Right lobe of liver (tissue), 6 donors: ENCODE measurements around the gene BCKDHA. TPM values are rescaled to one million over a fixed set of nuclear protein-coding genes. Genes with fewer than 3 reads are reported as not detected.

ENCODE experiments used
- ATAC-seq, 4 donors: fragments of 200-7000 bp; cut with Tn5 transposase; one replicate each; pipeline ENCODE4 v1.9.1; 2020; ENCODE audit warnings: mild to moderate bottlenecking in 4 of 4, moderate library complexity in 4 of 4
- DNase-seq, 3 donors: peaks; one replicate each; pipeline ENCODE4 v3.0.0-alpha.2; 2020
- H3K27ac ChIP-seq, 3 donors: fragments of 200-600 bp; one replicate each; pipeline ENCODE4 v1.8.0; 2022
- H3K27me3 ChIP-seq, 2 donors: fragments of 200-600 bp; one replicate each; pipeline ENCODE4 v1.8.0; 2022
- H3K36me3 ChIP-seq, 4 donors: fragments of 200-600 bp; sonication (generic) in 1 of 4; one replicate each; pipeline versions ENCODE4 v1.5.1 to v1.8.0; 2017 to 2022; ENCODE audit warnings: control low read depth in 1 of 4
- H3K4me1 ChIP-seq, 4 donors: fragments of 200-600 bp; sonication (generic) in 1 of 4; one replicate each; pipeline versions ENCODE4 v1.5.1 to v1.8.0; 2017 to 2022; ENCODE audit warnings: control low read depth in 1 of 4
- H3K4me3 ChIP-seq, 3 donors: fragments of 200-600 bp; one replicate each; pipeline ENCODE4 v1.8.0; 2022
- H3K9me3 ChIP-seq, 4 donors: fragments of 200-600 bp; sonication (generic) in 1 of 4; one replicate each; pipeline versions ENCODE4 v1.5.1 to v1.8.0; 2017 to 2022; ENCODE audit warnings: control low read depth in 1 of 4
- CTCF ChIP-seq, 4 donors: fragments of 200-600 bp in 3 of 4; fragments of 450-650 bp in 1 of 4; IDR thresholded peaks; one replicate each; pipeline versions ENCODE4 v1.5.1 to v1.8.0; 2016 to 2022; ENCODE audit warnings: antibody characterized with exemption in 4 of 4, mild to moderate bottlenecking in 2 of 4
- POLR2A ChIP-seq: fragments of 450-650 bp; IDR thresholded peaks from one replicate; pipeline ENCODE4 v1.6.1; 2017; ENCODE audit warnings: antibody characterized with exemption, mild to moderate bottlenecking
- WGBS: methylation state at CpG from one replicate; pipeline ENCODE4 v1.1.6; 2018; ENCODE audit warnings: low coverage, low lambda C conversion rate; ENCODE audit not compliant: insufficient coverage; ENCODE audit errors: missing lambda C conversion rate; 5-methylcytosine and 5-hydroxymethylcytosine counted together
- intact Hi-C, 2 donors: fragments of 100-400 bp; cut with DNase I; formaldehyde crosslinking; loops; one replicate each; pipeline versions ENCODE4 v1.11.2 to v1.14.1; 2022
- total RNA-seq, 6 experiments: library from RNA; depleted of rRNA in 2 of 6; stranded (reverse); fragments of >200 nt in 2 of 6; fragmentation: NEBNext Ultra II Directional in 3 of 6; extraction: Animal tissue kit (Norgen Biotek cat#: 25700) in 3 of 6; gene quantifications; one replicate each; pipeline versions ENCODE4 v1.1.0 to v1.2.4, GENCODE V29; 2016 to 2023
- donor health status: DM: no; HTN: yes; CAD: no.
- donor health status: DM: no; HTN: no; CAD: no.
- donor health status: DM: no; HTN: no; CAD: no.
- donor health status: DM: no; HTN: yes; CAD: no.
- donor health status: DM: no; HTN: yes; CAD: no.

BCKDHA gene
- total RNA-seq, 6 experiments from 2014 or later = 32.1 to 68.7 (median 48.9) TPM

GRCh38 chr19:41355802-41356201 lies 41.8 kb upstream of the BCKDHA start:
- no peaks in the 10 kb centered on the region for H3K27me3 ChIP-seq
- H3K4me1 ChIP-seq = peaks cover 0 to 18% (median 0%) of the 10 kb centered on the region in 4 donors
- TF ChIP-seq POLR2A (no peak), CTCF (IDR thresholded peaks at IDR 0.05) (no peak)
- DNase-seq = no peak
- 49% methylated on average over 2 of the region's 3 CpGs for WGBS
- H3K27ac ChIP-seq = no peak overlapping the region
- no peaks in the 10 kb centered on the region for H3K36me3 ChIP-seq
- intact Hi-C loops = no loop called here
- ATAC-seq = no peak
- no peak overlapping the region for H3K4me3 ChIP-seq
- no peaks in the 10 kb centered on the region for H3K9me3 ChIP-seq

GRCh38 chr19:41356984-41357739 lies 40.5 kb upstream of the BCKDHA start:
- H3K4me1 ChIP-seq = peaks cover 0 to 18% (median 0%) of the 10 kb centered on the region in 4 donors

GRCh38 chr19:41357746-41358145 lies 39.9 kb upstream of the BCKDHA start:
- H3K36me3 ChIP-seq = no peaks in the 10 kb centered on the region
- no peak for TF ChIP-seq CTCF (IDR thresholded peaks at IDR 0.05)
- TF ChIP-seq POLR2A = no peak
- H3K9me3 ChIP-seq = no peaks in the 10 kb centered on the region
- no peak overlapping the region for H3K4me3 ChIP-seq
- no peak overlapping the region for H3K27ac ChIP-seq
- H3K4me1 ChIP-seq = peaks cover 0 to 15% (median 0%) of the 10 kb centered on the region in 4 donors
- 96% methylated on average over 4 of the region's 13 CpGs for WGBS
- no peak for DNase-seq
- ATAC-seq = no peak
- H3K27me3 ChIP-seq = no peaks in the 10 kb centered on the region
- intact Hi-C loops = no loop called here

More at GRCh38 chr19:41356984-41357739, 40.5 kb upstream of the BCKDHA start:
- TF ChIP-seq POLR2A = no peak
- TF ChIP-seq CTCF (IDR thresholded peaks at IDR 0.05) = no peak
- H3K4me3 ChIP-seq = no peak overlapping the region
- ATAC-seq = no peak
- H3K36me3 ChIP-seq = no peaks in the 10 kb centered on the region
- no peaks in the 10 kb centered on the region for H3K9me3 ChIP-seq
- no peaks in the 10 kb centered on the region for H3K27me3 ChIP-seq
- H3K27ac ChIP-seq = no peak overlapping the region
- intact Hi-C loops = no loop called here
- DNase-seq = no peak
- 64% methylated on average over 5 of the region's 11 CpGs for WGBS

GRCh38 chr19:41359741-41360140 lies 37.9 kb upstream of the BCKDHA start:
- DNase-seq (no peak), ATAC-seq (no peak)
- H3K9me3 ChIP-seq = no peaks in the 10 kb centered on the region
- H3K4me3 ChIP-seq = no peak overlapping the region
- intact Hi-C loops = no loop called here
- TF ChIP-seq POLR2A = no peak
- TF ChIP-seq CTCF (IDR thresholded peaks at IDR 0.05) = no peak
- no peaks in the 10 kb centered on the region for H3K27me3 ChIP-seq
- 100% methylated on average over 1 of the region's 1 CpG for WGBS
- H3K36me3 ChIP-seq = no peaks in the 10 kb centered on the region
- H3K4me1 ChIP-seq = peaks cover 0 to 4% (median 0%) of the 10 kb centered on the region in 4 donors
- H3K27ac ChIP-seq = no peak overlapping the region
